HG02981 (cell line): Measurements from ENCODE around the gene MEGF9.
"Not testable (repeated sequence)": the region's sequence is repeated elsewhere in the genome, so short reads cannot be mapped to it uniquely, and the experiment has no call there.

Experiments
- ATAC-seq: cut with Tn5 transposase; IDR thresholded peaks from one replicate; pipeline ENCODE4 v1.9.1; 2021; ENCODE audit warnings: mild to moderate bottlenecking, moderate library complexity; ENCODE audit not compliant: unreplicated experiment

Gene MEGF9

DNA sequence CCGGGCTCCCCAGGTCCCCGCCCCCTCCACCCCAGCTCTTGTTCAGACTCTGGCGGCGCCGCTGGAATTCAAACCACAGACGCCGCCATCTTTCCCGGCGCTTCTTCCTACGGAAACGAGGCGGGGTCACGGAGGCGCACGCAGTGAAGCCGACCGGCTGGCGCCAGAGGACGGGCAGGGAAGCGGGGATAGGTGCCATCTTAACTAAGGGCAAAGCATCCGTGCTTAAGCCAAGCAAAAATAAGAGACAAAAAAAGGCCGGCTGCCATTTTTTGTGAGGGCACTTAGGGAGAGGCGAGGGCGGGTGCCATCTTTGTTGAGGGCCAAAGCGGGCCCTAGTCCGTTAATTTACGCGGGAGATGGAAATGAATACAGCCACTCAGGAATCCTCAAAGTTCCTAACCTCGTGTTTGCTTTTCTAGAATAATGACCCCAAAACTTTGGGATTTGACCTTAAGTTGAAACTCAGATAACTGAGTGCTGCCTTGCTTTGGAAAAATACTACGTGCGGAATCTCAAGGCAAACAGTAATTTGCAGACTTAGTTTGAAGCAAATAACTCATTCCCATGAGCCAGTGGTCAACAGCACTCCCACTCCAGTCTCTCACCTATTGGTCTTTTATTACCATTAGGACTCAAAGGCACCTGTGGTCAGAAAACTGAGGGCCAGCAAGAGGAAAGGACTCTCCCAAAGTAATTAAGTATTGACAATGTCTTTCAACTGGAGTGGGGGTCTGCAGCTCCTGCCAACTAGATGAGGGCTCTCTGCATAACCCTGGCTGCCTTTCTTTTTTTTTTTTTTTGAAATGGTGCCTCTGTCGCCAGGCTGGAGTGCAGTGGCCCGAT, 134.0 kb downstream of the MEGF9 start, which contains the start of gene CDK5RAP2:
Gene CDK5RAP2 (minus strand): TSS at position 117 of the 846 bp plus-strand sequence. CDS start 189 bp downstream, outside the sequence.
- peak; percentile 88 for ATAC-seq

DNA sequence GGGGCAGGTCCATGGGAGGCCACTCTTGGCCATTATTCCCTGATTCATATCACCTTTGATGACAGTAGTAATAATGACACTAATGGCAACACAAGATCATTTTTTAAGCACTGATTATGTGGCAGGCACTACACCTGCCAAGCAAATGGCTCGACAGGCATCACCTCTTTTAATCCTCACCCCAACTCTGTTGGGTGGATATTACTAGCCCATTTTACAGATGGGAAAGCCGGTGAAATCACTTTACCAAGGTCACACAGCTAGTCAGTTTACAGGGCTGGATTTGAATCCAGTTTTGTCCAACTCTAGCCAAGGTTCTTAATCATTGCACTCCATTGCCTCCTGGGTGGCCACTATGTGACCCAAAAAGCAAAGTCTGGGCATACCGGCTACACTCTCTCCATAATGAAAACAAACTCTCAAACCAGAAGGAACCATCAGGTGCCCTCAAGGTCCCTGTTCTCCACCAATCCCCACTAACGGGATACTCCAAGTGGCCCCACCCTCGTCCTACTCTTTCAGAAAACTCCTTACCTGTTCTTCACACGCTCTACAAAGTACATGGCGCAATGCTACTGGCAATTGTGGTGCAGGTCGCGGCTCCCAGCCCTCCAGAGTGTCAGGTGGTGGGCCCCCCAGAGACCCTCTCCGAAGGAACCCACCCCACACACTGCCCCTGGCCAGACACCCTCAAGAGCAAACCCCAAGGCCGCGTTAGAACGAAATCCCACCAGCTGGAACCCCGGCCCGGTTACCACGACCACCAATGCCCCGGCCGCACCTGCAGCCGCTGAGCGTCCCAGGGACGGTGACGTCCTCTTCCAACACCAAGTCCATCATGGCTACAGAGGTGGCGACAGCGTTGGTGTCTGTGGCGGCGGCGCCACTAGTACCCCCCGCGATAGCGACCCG, 134.9 kb downstream of the MEGF9 start:
- ATAC-seq = peak; percentile 29

DNA sequence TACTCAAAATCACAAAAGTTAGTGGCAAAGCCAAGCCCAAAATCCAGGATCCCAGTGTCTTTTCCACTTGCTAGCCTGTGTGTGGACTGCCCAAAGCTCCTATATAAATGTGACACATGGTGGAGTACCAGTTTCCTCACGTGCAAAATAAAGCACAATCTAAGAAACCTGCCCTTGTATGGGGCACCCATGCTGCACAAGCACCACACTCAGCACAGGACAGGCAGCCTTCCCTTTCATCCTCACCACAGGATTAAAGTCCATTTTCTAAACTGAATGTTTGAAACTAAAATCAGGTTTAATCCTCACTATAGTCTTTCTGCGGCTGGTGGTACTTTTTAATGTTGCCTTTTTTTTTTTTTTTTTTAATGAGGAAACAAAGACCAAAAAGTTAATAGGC, 139.8 kb downstream of the MEGF9 start:
- ATAC-seq = no peak

DNA sequence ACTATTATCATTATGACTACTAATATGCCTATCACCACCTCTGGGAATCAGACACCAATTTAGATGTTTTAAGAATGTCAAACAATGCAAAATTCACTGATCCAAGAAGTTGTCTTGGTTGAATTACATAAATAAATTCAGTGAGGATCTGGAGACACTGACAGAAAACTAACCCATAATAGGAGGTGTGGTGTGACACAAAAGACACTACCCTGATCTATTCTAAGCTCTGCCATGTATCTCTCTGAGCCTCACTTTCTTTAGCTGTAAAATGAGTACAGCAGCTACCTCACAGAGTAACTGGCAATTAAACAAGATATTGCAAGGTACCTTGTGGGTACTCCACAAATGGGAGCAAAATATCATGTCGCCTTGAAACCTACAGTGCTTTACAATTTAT, 141.8 kb downstream of the MEGF9 start:
- ATAC-seq = no peak

DNA sequence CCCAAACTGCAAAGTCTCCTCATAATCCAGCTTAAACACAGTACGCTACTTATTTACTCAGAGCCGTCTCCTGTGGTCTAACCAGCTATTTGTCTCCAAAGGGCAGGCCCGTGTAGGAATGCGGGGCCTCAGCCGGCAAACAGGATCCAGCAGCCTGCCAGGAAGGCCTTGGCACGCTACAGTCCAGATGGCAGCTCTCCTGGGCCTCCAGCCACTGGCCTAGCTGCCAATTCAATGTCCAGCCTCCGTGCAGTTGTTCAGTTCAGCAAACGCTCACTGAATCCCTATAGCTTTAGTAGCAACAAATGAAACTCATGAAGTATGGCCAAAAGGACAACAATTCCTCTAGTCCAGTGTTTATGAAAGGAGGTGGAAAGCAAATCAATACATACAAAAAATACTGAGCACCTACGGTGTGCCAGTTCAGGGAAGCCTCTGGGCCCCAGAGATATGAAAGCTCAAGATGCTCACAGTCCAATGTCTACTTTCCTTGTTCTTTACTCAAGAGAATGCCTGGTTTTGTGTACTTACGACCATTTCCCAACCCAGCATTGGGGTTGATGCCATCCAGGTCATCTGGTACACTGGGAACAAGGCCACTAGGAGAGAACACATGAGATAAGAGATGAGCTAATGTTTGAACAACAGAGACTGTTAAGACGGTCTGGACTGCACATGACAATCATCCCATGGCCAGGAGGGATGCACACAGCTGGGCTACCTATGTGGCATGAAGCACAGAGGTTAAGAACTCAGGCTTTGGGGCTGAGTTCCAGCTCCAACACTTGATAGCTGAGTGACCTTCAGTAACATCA, 142.6 kb downstream of the MEGF9 start:
- ATAC-seq = no peak

DNA sequence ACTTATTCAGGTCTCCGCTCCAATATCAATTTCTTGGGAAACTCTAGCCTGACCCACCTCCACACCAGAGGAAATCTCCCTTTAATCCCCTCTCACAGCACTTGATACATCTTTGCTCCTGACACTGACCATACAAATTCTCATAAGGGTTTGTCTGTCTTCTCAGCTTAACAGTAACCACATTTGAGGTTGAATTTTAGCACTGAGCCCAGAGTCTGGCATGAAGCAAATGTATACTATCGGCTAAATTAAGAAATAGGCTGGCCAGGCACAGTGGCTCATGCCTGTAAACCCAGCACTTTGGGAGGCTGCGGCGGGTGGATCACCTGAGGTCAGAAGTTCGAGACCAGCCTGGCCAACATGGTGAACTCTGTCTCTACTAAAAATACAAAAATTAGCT, 144.0 kb downstream of the MEGF9 start:
- no peak for ATAC-seq

DNA sequence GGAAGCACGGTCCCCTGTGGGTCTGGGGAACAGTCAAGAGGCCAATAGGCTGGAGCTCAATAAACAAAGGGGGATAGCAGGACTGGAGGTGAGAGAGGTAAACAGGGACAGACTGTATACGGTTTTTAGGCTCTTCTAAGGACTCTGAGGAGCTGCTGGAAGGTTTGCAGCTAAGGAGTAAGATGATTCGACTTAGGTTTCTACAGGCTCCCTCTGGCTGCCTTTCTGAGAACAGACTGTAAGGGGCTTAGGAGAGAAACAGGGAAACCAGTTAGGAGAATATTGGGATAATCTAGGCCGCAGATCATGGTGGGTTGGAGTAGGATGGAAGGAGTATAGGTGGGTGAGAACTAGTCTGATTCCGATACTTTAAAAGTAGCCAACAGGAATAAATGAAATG, 144.7 kb downstream of the MEGF9 start:
- ATAC-seq = no peak

DNA sequence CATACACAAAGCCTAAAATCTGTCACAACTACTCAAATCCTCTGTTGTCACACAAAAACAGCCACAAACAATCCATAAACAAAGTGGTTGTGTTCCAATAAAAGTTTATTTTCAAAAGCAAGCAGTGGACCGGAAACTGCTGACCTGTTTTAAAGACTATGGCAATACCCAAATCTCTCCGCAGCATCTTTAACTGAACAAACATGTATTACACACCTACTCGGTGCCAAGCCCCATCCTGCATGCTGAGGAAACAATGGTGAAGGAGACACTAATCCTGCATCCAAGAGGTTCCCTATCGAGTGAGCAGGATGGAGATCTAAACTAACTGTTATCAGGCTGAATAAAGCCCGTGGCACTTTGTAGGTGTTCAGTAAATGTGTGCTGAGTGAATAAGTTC, 145.5 kb downstream of the MEGF9 start:
- no peak for ATAC-seq

DNA sequence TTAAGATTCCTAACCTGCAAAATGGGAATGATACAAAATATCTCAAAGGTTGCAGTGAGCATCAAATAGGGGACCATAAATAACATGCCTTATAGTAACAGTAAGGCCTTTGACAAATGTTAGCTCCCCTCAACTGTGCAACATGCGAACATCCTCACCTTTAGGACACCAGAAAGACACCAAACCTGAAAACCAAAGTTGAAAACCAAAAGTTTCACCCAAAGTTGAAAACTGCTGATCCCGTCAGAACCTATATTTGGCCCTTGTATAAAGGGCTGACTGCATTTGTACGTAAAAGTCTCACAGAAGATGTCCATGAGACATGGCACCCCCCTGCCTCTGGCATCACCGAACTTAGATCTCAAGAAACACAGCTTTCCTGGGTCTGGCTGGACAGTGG, 146.4 kb downstream of the MEGF9 start:
- no peak for ATAC-seq

DNA sequence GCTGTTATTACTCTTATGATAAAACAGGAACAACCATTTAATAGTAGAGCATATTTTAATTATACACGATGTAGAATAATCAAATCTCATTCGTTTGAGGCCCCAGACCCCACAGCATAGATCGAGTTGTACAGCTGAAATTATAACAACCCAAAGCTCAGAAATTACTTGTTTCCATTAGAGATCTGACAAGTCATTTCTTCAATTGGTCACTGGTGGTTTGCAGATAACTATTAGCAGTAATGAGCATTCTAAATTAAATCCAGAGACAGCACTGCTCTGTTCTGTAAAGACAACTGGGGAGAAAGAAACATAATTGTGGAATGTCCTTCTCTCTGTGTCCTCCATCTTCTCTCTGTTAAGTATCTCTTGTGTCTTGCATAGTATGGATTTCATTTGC, 147.2 kb downstream of the MEGF9 start:
- ATAC-seq = no peak

DNA sequence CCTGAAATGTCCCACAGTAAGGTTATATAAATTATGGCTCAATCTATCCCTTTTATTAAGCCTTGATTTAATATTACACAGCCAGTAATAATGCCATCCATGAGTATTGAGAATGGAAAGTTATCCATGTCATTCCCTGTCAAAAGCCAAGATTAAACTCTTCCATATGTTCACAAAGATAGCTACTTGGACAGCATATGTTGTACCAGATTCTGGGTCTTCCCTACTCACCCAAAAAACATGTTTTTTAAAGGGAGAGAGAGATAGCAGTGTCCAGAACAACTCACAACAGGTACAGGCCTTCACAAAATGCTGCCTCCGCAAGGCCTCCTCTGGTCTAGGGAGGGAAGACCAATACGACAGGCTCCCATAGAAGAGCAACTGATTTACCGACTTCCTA, 149.7 kb downstream of the MEGF9 start:
- ATAC-seq = no peak

DNA sequence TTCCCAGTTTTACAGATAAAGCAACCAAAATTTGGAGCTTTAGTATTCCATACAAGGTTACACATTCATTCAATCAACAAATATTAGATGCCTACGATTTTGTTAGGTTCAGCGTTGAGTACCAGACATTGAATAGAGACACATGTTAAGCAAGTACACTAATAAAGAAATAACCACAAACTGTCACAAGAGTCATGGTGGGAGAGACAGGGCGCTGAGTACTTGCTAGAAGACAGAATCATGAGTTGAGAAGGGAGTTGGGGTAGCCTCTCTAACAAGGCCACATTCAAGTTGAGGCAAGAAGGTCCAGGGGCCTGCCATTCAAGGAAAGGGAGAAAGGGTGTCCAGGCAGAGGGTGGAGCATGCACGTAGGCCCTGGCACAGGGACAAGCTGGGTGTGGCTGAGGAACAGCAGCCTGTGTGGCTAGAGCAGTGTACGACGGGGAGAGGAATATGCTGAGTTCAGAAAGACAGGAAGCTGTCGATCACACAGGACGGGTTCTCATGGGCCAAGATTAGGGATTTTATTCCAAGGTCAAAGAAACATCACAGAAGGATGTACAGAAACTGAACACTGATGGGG, 151.3 kb downstream of the MEGF9 start:
- ATAC-seq = no peak

DNA sequence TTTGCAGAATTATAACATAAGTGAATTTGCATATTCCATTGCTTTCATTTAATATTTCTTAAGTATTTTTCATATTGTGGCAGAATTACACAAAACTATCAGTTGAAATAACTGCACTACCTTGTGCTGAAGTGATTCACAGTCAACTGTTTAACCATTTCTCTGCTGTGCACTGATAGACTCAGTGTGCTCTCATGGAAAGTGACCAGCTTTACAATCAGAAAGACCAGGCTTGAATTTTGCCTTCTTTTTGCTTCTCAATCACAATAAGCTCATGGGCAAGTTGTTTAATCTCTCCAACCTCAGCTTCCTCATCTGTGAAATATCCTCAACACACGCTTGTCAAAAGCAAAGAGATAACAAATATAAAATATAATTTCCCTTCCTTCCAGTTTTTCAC, 152.6 kb downstream of the MEGF9 start:
- no peak for ATAC-seq

DNA sequence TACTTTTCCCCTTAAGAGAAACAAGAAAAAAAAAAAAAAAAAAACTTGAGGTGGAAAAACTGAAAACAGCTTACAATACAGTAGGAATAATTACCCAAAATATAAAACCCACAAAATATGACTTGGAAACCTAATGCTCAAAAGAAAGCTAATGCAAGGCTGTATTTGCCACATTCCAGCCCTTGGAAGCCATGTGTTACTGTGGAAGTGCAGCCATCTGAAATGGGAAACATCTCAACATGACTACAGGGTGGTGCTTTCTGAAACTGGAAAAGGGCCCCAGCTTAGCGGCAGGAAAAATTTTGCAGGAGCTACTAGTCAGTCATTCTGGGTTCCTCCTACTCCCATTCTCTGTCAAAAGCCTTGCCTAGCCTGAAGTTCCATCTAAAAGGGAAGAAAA, 154.7 kb downstream of the MEGF9 start:
- no peak for ATAC-seq

DNA sequence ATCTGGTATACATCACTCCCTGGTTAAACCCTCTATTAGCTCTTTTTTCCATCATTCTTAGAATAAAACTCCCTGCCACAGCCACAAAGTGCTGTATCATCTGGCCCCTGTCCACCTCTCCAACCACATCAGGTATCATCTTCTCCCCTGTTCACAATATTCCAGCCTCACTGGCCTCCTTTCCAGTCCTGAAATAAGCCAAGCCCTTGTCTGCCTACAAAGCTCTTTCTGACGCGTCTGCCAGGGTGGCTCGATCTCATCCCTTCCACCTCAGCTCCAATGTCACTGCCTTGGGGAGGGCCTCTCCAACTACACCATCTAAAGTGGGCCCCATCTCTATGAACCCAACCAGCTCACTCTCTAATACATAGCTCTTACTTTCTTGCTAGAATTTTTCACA, 155.8 kb downstream of the MEGF9 start:
- ATAC-seq = no peak

DNA sequence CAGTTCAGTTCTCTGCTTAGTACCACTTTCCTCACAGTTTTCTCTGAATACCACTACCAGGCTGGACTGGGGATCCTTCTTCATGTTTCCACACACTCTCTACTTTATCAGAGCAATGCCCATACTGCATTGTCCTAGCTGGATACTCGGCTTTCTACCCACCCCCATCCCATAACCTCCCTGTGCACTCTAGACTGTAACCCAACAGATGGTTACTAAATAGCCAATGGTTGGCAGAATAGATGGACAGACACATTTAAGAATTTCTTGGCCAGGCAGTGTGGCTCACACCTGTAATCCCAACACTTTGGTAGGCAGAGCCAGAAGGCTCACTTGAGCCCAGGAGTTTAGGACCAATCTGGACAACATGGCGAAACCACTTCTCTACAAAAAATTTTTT, 157.1 kb downstream of the MEGF9 start:
- ATAC-seq = no peak

DNA sequence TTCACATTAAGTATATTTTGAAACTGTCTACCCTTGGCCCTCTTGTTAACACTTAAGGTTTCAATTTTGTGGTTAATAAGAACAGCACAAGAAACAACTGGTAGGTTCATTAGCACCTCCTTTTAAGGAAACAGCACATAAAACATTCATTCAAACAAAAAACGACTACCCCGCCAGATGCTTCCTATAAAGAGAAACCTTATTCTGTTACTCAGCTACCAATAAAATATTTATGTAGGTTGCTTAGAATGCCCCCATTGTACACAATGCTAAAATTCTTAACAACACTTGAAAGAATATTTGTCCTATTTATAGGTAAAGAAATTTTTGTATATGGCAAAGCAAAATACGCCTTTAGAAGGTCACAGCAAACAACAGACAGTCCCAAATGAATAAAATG, 157.5 kb downstream of the MEGF9 start:
- ATAC-seq = no peak

DNA sequence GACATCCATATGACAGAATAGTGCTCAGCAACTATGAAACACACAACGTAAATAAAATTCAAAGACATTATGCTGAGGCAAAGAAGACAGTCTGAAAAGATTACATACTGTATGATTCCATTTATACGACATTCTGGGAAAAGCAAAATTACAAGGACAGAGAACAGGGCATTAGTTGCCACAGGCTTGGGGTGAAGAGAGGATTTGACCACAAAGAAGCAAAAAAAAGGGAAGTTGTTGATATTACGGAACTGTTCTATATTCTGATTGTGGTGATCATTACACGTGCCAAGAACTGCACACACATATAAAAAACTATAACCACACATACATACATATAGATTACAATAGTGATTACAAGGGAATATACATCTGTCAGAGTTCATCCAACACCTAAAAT, 158.4 kb downstream of the MEGF9 start:
- no peak for ATAC-seq

DNA sequence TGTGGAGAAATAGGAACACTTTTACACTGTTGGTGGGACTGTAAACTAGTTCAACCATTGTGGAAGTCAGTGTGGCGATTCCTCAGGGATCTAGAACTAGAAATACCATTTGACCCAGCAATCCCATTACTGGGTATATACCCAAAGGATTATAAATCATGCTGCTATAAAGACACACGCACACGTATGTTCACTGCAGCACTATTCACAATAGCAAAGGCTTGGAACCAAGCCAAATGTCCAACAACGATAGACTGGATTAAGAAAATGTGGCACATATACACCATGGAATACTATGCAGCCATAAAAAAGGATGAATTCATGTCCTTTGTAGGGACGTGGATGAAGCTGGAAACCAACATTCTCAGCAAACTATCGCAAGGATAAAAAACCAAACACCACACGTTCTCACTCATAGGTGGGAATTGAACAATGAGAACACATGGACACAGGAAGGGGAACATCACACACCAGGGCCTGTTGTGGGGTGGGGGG, 162.0 kb downstream of the MEGF9 start:
- ATAC-seq = not testable (repeated sequence)
